ENCODE results near the gene ERCC6L2. TPM values are rescaled to one million over a fixed set of nuclear protein-coding genes. Genes with fewer than 3 reads are reported as not detected.

The ERCC6L2 gene
- polyA plus RNA-seq: 10 to 100 TPM; 18.0 to 40.5 (median 18.3) TPM

- Mint-ChIP-seq H3K36me3 (peaks cover 10 to 21% (median 13%) of the 10 kb centered on the region in 3 donors), H3K27ac (no peak within 1 kb of the TSS), H3K4me1 (peaks cover 28 to 37% of the 10 kb centered on the region in 2 donors), H3K4me3 (no peak within 1 kb of the TSS), H3K9me3 (no peaks in the 10 kb centered on the region), H3K27me3 (ENCODE audit: low read depth in 3 of 3) (peaks cover 9 to 21% (median 20%) of the 10 kb centered on the region in 3 donors)
- peak; percentile 94 to 96 (median 95) for DNase-seq
These were observed at the start of gene ERCC6L2 for GRCh38 chr9:95875305-95876137. Gene ERCC6L2 (plus strand): TSS chr9:95875691. CDS start chr9:95876039, 348 bp downstream.

DNA sequence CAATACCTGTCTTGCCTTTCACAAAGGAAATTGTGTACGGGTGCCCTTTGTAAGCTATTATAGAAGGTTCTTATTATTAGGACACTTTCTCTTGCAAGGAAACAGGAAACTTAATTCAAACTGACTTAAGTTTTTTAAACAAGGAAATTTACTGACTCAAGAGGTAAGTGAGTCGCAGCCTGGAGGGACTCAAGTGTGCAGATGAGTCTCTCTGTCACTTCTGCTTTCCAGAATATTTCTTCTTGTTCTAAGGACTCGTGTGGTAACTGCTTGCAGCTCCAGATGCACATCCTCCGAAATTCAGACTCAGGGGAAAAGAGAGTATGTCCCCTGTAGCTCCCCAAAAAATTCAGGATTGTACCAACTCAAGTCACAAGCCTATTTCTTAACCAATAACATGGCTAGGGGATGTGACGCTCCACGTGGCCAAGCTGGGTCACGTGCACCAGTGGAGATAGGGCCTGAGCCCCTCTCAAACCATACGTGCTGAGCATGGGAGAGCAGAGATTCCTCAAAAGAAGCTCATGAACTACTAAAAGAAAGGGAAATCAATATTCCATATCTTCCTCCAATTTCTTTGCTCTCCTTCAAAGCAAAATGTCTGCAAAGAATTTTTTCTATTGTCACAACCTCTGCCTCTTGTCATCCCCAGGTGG, 49.2 kb upstream of the ERCC6L2 start:
- peaks cover 9 to 21% of the 10 kb centered on the region in 2 donors for H3K4me1 Mint-ChIP-seq
- peaks cover 0 to 4% (median 3%) of the 10 kb centered on the region in 3 donors for H3K36me3 Mint-ChIP-seq
- no peaks in the 10 kb centered on the region for H3K9me3 Mint-ChIP-seq
- H3K27ac Mint-ChIP-seq: no peak overlapping the region
- peaks cover 0 to 8% (median 2%) of the 10 kb centered on the region in 3 donors for H3K27me3 Mint-ChIP-seq (ENCODE audit: low read depth in 3 of 3)
- DNase-seq: no peak
- no peak overlapping the region for H3K4me3 Mint-ChIP-seq

DNA sequence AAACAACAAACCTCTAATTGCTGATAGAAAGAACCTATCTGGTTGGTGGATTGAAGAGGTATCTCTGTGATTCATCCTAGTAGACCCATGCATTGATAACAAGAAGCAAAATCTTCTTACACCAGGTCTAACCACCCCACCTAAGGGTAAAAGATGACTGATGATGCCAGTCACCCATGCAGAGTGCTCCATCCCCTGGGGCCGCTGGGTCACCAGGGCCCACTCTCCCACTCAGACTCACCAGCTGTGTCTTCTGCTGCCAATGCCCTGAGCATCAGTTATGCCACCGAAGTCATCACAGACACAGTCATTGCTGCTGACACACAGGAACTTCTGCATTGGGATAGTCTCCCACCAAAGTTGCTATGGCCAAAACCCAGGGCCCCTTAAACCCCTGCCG, 44.7 kb upstream of the ERCC6L2 start:
- Mint-ChIP-seq H3K4me3 (no peak overlapping the region), H3K27ac (no peak overlapping the region), H3K36me3 (peaks cover 0 to 4% (median 3%) of the 10 kb centered on the region in 3 donors), H3K27me3 (ENCODE audit: low read depth in 3 of 3) (peaks cover 0 to 11% (median 2%) of the 10 kb centered on the region in 3 donors), H3K4me1 (peaks cover 13 to 20% of the 10 kb centered on the region in 2 donors), H3K9me3 (no peaks in the 10 kb centered on the region)
- DNase-seq: no peak

DNA sequence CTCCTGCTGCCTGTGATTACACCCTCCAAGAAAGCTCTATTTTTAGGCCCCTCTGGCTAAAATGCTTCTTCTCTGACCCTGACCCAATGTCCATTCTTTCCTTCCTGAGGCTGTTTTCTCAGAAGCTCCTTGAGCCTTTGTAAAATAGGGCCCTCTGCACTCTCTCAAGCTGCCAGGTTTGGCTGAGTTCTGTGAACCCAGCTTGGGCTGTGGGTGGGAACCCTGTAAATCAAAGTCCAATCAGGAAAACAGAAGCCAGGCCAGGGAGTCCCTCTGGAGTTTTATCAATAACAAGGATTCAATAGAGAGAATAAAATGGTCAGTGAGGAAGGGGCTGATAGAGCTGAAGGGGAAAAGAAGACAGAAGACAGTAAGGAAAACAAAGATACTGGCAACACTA, 43.7 kb upstream of the ERCC6L2 start:
- Mint-ChIP-seq H3K36me3 (peaks cover 0 to 4% (median 3%) of the 10 kb centered on the region in 3 donors), H3K9me3 (no peaks in the 10 kb centered on the region), H3K27ac (peak overlapping the region in 1 of 6 donors; percentile 5), H3K27me3 (ENCODE audit: low read depth in 3 of 3) (peaks cover 0 to 11% (median 2%) of the 10 kb centered on the region in 3 donors), H3K4me3 (no peak overlapping the region), H3K4me1 (peaks cover 13 to 20% of the 10 kb centered on the region in 2 donors)
- no peak for DNase-seq

- no peak overlapping the region for H3K4me3 Mint-ChIP-seq
These were observed 41.8 kb upstream of the ERCC6L2 start for GRCh38 chr9:95833546-95834178.

GRCh38 chr9:95834281-95834907, 41.1 kb upstream of the ERCC6L2 start:
- Mint-ChIP-seq H3K27me3 (ENCODE audit: low read depth in 3 of 3) (peaks cover 2 to 8% (median 2%) of the 10 kb centered on the region in 3 donors), H3K27ac (peak overlapping the region in 4 of 6 donors; percentile 3 to 59 (median 50)), H3K4me1 (peaks cover 13 to 20% of the 10 kb centered on the region in 2 donors), H3K36me3 (peaks cover 0 to 4% (median 3%) of the 10 kb centered on the region in 3 donors), H3K9me3 (no peaks in the 10 kb centered on the region), H3K4me3 (peak overlapping the region in 3 of 5 donors; percentile 5 to 49 (median 26))
- DNase-seq: peak; percentile 55 to 65 (median 56)

More at GRCh38 chr9:95833546-95834178, 41.8 kb upstream of the ERCC6L2 start:
- H3K9me3 Mint-ChIP-seq: no peaks in the 10 kb centered on the region
- peaks cover 13 to 20% of the 10 kb centered on the region in 2 donors for H3K4me1 Mint-ChIP-seq
- H3K36me3 Mint-ChIP-seq: peaks cover 0 to 4% (median 3%) of the 10 kb centered on the region in 3 donors
- peak overlapping the region in 2 of 6 donors; percentile 23 to 59 for H3K27ac Mint-ChIP-seq
- peaks cover 2 to 8% (median 2%) of the 10 kb centered on the region in 3 donors for H3K27me3 Mint-ChIP-seq (ENCODE audit: low read depth in 3 of 3)
- no peak for DNase-seq

DNA sequence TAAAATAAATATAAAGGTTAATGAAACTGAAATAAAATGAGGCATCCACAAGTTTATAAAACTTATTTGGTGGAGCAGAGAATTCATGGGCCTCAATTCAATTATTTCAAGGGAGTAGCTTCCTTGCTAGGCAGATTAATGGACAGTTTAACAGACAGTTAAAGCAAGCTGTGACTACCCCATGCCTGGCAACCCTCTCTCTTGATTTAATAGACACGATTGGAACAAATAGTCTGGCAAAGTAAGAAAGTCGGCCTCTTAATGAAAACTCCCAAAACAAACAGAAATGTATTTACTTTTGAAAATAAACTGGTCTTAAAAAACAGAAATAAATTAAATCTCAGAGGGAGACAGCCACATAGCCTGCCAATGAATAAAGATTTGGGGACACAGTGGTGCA, 40.1 kb upstream of the ERCC6L2 start:
- peaks cover 2 to 5% (median 2%) of the 10 kb centered on the region in 3 donors for H3K27me3 Mint-ChIP-seq (ENCODE audit: low read depth in 3 of 3)
- no peaks in the 10 kb centered on the region for H3K36me3 Mint-ChIP-seq
- H3K4me3 Mint-ChIP-seq: no peak overlapping the region
- no peak for DNase-seq
- peak overlapping the region in 1 of 6 donors; percentile 59 for H3K27ac Mint-ChIP-seq
- no peaks in the 10 kb centered on the region for H3K9me3 Mint-ChIP-seq
- peaks cover 13 to 20% of the 10 kb centered on the region in 2 donors for H3K4me1 Mint-ChIP-seq

DNA sequence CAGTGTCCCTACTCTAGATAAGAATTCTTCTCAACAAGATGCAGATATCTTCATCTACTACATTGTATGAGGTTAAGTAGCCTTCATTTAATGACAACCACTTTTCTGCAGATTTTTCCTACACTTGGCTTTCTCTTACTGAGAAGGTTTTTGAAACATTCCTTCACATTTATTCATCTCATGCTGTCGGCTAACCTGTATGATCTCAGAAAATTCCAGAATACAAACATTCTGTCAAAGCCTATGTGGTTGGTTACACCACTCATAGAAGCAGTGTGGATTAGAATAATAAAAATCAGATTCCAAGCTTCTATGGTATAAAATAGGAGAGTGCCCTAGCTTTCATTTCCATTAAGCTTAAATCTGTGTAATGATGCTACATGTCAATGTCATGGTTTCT, 39.4 kb upstream of the ERCC6L2 start:
- peaks cover 13 to 20% of the 10 kb centered on the region in 2 donors for H3K4me1 Mint-ChIP-seq
- H3K36me3 Mint-ChIP-seq: peaks cover 0 to 2% (median 0%) of the 10 kb centered on the region in 3 donors
- no peak overlapping the region for H3K4me3 Mint-ChIP-seq
- H3K9me3 Mint-ChIP-seq: no peaks in the 10 kb centered on the region
- H3K27me3 Mint-ChIP-seq (ENCODE audit: low read depth in 3 of 3): peaks cover 2 to 5% (median 2%) of the 10 kb centered on the region in 3 donors
- peak overlapping the region in 1 of 6 donors; percentile 10 for H3K27ac Mint-ChIP-seq
- no peak for DNase-seq

DNA sequence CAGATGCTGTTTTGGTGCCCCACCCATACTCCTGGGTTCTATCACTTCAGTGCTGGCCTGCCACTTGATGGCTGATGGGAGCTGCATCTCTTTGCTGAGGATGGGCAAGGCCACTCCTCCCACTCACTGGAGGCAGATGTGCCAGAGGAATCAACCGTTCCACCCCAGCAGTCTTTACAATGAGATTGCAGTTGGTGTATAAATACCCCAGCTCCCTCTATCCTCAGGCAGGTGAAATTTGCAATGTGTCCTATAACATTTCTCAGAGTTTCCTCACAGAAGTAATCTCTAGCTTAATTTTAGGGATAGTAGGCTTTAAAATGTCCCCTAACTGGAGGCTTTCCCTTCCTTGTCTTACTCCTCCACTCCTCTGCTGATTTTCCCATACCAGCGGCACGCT, 36.5 kb upstream of the ERCC6L2 start:
- Mint-ChIP-seq H3K27ac (no peak overlapping the region), H3K4me3 (no peak overlapping the region), H3K4me1 (peaks cover 10 to 12% of the 10 kb centered on the region in 2 donors), H3K9me3 (no peaks in the 10 kb centered on the region), H3K36me3 (peaks cover 0 to 11% (median 5%) of the 10 kb centered on the region in 3 donors), H3K27me3 (ENCODE audit: low read depth in 3 of 3) (peaks cover 0 to 5% (median 2%) of the 10 kb centered on the region in 3 donors)
- no peak for DNase-seq

GRCh38 chr9:95840074-95840473, 35.4 kb upstream of the ERCC6L2 start:
- Mint-ChIP-seq H3K4me3 (no peak overlapping the region), H3K27ac (no peak overlapping the region), H3K4me1 (peaks cover 0 to 1% of the 10 kb centered on the region in 2 donors), H3K36me3 (peaks cover 0 to 11% (median 5%) of the 10 kb centered on the region in 3 donors), H3K9me3 (no peaks in the 10 kb centered on the region), H3K27me3 (ENCODE audit: low read depth in 3 of 3) (peaks cover 0 to 2% (median 0%) of the 10 kb centered on the region in 3 donors)
- no peak for DNase-seq

GRCh38 chr9:95841377-95841776, 34.1 kb upstream of the ERCC6L2 start:
- no peaks in the 10 kb centered on the region for H3K9me3 Mint-ChIP-seq
- DNase-seq: no peak
- peaks cover 0 to 11% (median 5%) of the 10 kb centered on the region in 3 donors for H3K36me3 Mint-ChIP-seq
- peaks cover 0 to 2% (median 0%) of the 10 kb centered on the region in 3 donors for H3K27me3 Mint-ChIP-seq (ENCODE audit: low read depth in 3 of 3)
- H3K4me1 Mint-ChIP-seq: no peaks in the 10 kb centered on the region
- no peak overlapping the region for H3K27ac Mint-ChIP-seq
- H3K4me3 Mint-ChIP-seq: no peak overlapping the region

DNA sequence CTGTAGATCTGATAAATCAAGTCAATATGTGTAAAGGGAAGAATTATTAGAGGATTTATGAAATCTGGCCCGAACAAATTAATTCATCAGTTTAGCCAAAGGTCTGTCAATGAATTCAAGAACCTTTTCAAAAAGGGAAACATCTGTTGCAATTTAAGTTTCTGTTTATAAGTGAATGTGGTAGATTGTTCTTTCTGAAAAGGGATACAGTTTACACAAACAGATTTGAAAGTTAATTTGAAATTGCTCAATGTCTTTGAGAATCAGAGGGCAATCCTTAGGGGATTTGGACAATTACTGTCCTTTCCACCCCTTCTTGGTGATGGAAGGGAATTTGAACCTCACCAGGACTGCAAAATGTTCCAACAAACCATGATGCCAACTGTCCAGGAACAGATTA, 29.7 kb upstream of the ERCC6L2 start:
- no peak overlapping the region for H3K4me3 Mint-ChIP-seq
- H3K27me3 Mint-ChIP-seq (ENCODE audit: low read depth in 3 of 3): no peaks in the 10 kb centered on the region
- H3K9me3 Mint-ChIP-seq: no peaks in the 10 kb centered on the region
- no peaks in the 10 kb centered on the region for H3K4me1 Mint-ChIP-seq
- peaks cover 9 to 25% (median 23%) of the 10 kb centered on the region in 3 donors for H3K36me3 Mint-ChIP-seq
- DNase-seq: no peak
- H3K27ac Mint-ChIP-seq: no peak overlapping the region

DNA sequence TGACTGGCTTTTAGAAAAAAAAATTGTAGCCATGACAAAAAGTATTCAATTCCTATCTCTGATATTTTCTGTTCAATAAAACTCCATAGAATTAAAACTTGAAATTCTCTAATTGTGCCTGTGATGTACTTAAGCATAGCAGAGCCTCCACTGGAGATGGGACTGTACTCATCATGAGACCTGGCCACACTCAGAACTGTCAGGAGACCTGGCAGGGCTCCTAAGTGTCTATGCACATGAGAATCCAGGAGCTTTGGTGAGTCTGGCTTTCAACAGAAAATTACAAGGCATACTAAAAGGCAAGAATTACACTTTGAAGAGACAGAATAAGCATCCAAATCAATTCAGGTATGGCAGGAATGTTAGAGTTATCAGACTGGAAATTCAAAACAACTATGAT, 26.7 kb upstream of the ERCC6L2 start:
- no peaks in the 10 kb centered on the region for H3K9me3 Mint-ChIP-seq
- no peak overlapping the region for H3K4me3 Mint-ChIP-seq
- no peaks in the 10 kb centered on the region for H3K27me3 Mint-ChIP-seq (ENCODE audit: low read depth in 3 of 3)
- no peaks in the 10 kb centered on the region for H3K4me1 Mint-ChIP-seq
- no peak overlapping the region for H3K27ac Mint-ChIP-seq
- peaks cover 9 to 22% (median 21%) of the 10 kb centered on the region in 3 donors for H3K36me3 Mint-ChIP-seq
- no peak for DNase-seq
